Eye (tissue), 1 donor: ENCODE data around the gene TIE1.

ENCODE experiments used
- DNase-seq: peaks from one replicate; pipeline ENCODE4 v3.0.0-alpha.2; 2015

TIE1 gene

DNA sequence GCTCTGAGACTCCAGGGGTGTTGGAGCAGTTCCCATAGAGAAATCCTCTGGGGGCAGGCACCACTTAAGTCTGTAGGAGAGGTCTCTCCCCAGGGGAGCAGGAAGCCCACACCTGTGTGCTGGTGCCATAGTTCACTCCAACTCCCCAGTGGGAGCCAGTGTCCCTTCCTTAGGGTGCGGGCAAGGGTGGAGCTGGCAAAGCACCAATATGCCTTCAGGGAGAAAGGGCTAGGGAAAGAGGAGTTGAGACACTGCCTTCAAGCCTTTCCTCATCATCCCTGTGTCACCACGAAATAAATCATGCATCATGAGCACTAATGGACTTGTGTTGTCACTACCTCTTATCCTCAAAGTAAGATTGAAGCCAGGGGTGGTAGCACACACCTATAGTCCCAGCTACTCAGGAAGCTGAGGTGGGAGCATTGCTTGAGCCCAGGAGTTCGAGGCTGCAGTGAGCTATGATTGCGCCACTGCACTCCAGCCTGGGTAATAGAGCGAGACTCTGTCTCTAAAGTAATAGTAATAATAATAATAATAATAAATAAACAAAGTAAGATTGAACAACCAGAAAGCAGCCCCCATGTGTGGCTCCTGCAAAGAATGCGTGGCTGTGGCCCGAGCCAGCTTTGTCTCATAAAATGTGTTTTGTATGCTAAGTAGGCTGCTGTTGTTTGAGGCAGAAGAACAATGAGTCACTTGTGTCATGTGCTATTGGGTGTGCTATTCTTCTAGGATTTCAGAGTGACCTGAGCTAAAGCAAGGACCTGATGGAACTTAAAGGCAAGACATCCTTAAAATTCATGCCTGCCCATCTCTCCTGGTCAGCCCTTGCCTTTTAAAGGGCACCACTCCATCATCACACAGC, 6.7 kb upstream of the TIE1 start:
- DNase-seq: peak; percentile 54

DNA sequence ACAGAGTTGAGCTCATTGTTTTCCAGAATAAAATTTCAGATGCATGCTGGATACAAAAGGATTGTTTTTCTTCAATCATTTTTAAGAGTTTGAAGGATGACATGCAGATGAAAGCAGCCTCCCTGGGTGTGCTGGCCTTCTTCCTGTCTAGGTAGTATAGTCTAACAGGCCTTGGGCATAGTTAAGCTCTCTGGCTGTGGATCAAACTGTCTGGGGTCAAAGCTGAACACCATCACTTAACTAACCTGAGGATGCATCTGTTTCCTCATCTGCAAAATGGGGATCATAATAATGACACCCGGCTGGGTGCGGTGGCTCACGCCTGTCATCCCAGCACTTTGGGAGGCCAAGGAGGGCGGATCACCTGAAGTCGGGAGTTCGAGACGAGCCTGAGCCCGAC, 6.0 kb upstream of the TIE1 start:
- no peak for DNase-seq

DNA sequence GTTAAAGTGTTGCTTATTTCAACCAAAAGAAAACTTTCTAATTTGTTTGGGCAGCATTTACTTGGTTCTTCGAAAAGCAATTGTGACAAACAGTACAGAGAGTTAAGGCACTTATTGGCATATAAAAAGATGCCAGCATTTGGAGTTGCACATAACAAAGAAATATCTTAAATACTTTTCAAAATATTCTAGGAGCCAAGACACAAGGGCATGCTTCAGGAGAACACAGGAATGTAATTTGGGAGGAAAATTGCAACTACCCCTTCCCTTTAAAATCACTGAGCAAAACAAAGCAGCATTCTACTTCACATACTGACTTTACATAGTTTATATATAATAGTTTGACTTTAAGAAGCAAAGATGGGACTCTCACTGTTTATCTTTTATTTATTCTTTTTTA, 4.6 kb upstream of the TIE1 start:
- DNase-seq: no peak

DNA sequence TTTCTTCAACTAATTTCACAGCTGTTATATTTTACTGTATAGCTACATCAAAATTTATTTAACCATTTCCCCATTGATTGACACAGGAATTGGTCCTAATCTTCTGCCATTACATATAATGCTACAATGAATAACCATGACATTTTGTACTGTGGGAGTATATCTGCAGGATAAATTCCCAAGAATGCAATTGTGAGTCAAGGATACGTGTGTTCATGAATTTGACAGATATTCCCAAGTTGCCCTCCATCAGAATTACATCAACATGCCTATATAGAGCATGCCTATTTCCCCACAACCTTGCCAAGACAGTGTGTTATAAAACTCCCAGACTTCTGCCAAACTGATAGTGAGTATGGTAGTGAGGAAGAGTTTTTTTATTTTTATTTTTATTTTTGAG, 2.7 kb upstream of the TIE1 start:
- DNase-seq: no peak

DNA sequence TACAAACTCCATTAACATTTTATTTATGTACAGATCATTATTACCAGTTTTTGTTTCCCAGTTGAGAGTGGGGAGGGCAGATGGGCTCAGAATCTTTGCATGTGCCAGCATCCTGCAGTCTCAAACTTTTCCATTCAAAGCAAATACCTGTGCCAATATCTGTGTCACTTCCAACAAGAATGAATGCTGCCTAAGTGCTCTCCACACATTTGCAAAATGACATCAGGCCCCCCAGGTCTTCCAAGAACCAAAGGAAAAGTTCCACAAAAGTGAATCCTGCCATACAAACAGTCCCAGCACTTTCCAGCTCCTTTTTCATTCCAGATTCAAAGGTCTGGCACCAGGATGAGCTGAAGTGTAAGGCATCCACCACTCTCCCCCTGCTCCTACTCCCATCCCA, 1.7 kb upstream of the TIE1 start:
- no peak for DNase-seq

DNA sequence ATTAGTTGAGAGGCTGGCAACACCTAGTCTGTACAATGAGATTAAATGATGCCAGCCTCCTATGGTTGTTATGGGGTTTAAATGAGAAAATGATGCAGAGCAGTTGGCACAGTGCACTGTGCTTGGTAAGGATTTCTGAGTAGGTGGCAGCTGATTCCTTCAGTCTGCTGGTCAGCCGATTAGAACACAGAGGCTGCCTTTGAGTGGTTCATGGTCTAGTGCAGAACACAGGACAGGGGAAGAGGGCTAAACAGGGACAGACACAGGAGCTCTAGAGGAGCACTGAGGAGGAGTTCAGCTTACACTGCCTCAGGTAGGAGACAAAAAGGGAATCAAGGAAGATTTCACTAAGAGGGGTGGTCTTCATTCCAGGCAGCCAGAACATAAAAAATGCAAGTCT, 1.4 kb downstream of the TIE1 start:
- no peak for DNase-seq

DNA sequence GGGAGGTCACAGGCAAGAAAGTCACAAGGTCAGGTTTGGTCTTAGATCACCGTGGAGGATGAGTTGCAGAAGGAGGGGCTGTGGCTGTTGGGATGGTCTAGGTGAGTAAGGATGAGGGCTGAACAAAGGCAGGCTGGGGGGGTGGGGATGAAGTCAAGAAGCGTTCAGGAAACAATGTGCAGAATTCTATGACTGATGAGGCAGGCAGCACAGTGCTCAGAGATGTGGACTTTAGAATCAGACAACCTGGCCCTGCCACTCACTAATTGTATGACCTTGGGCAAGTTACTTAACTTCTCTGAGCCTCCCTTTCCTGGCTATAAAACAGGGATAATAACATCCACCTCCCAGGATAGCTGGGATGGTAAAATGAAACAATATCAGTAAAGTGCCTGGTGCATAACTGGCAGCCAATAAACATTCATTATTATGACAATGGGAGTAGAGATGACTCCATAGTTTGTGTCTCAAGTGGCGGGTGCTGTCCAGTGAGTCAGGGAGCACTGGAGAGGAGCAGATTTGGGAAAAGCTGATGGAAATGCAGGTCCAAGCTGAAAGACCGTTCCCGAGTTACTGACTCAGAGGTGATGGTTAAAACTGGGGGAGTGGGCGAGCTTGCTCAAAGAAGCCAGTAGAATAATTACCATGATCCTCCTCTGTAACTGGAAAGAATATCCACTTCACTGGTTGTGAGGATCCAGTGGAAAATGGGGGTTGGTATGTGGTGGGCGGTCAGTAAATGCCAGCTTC, 2.1 kb downstream of the TIE1 start:
- no peak for DNase-seq

DNA sequence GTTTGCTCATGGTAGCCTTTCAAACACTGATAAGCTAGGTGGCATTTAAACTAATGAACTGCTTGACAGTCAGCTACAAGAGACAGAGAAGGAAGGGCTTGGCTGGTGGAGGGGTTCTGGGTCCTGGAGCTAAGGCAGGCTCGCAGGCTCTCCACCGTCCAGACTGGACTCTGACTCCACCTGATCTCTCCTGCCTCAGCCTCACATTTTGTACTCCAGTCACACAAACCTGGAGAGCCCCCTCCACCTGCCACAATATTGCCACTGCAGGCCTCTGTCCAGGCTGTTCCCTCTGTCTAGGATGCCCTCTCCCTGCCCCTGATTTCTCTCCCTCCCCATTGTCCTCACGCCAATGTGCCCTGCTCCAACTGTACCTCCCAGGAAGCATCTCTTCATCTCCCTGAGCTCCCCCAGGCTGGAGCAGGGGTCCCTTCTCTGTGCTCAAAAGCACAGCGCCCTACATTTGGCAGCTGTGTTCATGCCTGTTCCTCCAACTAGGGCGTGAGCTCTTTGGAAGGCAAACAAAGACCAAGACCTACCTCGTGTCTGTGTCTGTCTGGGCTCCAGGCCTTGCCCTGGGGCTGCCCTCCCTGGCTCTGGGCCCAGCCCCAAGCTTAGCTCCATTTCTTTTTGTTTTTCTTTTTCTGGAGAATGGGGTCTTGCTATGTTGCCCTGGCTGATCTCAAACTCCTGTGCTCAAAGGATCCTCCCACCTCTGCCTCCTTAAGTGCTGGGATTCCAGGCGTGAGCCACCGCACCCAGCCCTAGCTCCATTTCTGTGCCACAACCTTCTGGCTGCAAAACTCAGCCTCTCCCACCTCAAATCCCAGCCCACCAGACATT, 2.9 kb downstream of the TIE1 start:
- no peak for DNase-seq

DNA sequence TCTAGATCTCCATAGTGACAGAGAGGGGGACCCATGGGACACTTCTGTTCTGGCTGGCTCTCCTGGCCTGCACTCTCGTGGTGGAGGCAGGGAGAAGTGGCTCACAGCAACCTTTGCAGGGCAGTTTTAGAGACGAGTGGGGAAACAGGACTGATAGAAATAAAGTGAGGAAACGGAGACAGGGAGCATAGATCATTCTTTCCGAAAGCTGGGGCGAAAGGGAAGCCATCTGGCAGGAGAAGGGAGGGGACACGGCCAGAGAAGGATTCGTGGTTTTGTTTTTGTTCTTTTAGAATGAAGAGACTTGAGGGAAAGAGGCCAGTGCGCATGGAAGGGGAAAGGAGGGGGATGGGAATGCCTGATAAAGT, 3.5 kb downstream of the TIE1 start:
- DNase-seq: peak; percentile 48

DNA sequence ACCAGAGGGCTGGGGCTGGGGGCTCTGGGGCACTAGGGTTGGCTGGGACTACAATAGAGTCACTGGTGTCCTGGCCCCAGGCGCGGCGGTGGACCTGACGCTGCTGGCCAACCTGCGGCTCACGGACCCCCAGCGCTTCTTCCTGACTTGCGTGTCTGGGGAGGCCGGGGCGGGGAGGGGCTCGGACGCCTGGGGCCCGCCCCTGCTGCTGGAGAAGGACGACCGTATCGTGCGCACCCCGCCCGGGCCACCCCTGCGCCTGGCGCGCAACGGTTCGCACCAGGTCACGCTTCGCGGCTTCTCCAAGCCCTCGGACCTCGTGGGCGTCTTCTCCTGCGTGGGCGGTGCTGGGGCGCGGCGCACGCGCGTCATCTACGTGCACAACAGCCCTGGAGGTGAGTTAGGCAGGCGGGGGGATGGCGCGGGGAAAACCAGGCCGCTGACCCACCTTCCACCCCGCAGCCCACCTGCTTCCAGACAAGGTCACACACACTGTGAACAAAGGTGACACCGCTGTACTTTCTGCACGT, 4.1 kb downstream of the TIE1 start:
- no peak for DNase-seq

DNA sequence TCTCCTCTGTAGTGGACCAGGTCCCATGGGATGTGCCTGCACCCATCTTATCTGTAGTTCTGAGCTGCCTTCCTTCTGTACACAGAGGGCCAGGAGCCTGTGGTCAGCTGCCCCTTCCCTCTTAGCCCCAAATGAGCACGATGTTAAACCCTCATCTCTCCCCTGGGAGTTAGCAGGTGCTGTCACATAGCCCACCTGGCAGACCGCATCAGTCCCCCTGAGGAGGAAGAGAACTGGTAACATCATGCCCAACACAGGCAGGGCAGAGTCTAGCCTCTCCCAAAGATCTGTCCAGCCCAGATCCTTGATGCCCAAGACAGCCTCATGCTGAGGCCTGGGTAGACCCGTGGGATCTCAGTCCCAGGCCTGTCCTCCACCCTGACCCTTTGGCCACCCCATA, 4.7 kb downstream of the TIE1 start:
- DNase-seq: no peak

DNA sequence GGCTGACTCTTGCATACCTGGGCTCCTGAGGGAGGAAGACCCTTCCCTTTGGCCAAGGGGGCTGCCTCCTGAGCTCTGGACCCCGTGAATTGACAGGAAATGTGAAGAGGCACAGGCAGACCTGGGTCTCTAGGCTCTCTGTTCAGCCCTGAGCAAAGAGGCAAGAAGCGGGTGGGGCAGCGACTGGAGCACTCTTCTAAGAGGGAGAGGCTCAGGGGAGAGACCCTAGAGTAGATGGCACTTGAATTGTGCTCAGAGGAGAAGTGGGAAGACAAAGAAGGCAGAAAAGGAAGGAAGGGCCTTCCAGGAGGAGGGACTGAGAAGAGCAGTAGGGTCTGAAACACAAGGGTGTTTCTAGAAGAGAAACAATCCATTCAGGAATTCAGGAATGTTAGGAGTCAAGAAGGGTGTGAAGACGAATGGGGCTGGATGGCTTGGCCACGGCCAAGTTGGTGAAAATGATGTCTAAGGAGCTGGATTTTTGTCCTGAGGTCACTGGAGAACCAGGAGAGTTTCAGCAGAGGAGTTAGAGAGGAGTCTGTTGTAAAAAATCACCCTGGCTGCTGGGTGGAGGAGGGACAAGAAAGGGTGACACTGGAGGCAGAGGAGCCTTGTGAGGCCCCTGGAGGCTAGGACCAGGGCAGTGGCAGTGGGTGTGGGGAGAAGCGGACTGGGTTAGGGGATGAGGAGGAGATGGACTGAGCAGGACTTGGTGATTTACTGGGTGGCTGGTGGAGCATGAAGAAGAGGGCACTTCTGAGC, 5.3 kb downstream of the TIE1 start:
- no peak for DNase-seq

DNA sequence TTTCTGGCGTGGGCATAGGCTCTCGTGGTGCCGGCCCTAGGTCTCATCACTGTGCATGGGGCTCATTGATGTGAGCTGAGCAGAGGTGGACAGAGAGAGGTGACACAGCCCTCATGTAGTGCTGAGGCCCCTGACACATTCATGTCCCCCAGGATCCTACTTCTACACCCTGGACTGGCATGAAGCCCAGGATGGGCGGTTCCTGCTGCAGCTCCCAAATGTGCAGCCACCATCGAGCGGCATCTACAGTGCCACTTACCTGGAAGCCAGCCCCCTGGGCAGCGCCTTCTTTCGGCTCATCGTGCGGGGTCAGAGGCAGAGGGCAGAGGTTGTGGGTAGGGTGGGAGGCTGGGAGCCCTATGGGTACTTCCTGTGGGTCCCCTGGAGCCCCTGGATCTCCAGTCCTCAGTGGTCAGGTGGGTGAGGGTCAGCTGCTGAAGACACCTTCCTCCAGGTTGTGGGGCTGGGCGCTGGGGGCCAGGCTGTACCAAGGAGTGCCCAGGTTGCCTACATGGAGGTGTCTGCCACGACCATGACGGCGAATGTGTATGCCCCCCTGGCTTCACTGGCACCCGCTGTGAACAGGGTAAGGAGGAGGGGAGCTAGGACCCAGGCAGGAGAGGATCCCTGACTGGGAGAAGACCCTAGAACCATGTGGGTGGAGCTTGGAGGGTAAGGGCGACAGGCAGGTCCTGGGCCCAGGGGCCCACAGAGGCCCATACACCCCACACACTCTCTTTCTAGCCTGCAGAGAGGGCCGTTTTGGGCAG, 6.1 kb downstream of the TIE1 start:
- no peak for DNase-seq

DNA sequence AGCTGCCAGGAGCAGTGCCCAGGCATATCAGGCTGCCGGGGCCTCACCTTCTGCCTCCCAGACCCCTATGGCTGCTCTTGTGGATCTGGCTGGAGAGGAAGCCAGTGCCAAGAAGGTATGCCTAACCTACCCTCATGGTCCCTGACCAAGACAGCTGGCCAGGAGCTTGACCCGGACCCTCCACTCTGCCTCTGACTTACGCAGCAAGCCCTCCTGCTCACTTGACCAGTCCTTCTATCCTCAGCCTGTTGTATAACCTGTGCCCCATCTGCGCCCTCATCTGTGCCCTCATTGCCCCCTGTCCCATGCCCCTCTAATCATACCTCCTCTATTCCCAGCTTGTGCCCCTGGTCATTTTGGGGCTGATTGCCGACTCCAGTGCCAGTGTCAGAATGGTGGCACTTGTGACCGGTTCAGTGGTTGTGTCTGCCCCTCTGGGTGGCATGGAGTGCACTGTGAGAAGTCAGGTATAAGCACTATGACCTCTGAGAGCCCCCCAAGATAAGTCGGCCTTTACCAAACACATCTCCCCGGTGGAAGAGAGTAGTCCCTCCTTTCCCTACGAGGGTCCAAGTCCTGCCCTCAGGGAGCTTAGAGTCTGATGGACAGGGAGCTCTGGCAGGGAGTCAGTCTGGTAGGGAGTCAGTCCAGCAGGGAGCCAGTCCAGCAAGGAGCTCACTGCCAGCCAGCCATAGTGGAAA, 6.8 kb downstream of the TIE1 start:
- no peak for DNase-seq

DNA sequence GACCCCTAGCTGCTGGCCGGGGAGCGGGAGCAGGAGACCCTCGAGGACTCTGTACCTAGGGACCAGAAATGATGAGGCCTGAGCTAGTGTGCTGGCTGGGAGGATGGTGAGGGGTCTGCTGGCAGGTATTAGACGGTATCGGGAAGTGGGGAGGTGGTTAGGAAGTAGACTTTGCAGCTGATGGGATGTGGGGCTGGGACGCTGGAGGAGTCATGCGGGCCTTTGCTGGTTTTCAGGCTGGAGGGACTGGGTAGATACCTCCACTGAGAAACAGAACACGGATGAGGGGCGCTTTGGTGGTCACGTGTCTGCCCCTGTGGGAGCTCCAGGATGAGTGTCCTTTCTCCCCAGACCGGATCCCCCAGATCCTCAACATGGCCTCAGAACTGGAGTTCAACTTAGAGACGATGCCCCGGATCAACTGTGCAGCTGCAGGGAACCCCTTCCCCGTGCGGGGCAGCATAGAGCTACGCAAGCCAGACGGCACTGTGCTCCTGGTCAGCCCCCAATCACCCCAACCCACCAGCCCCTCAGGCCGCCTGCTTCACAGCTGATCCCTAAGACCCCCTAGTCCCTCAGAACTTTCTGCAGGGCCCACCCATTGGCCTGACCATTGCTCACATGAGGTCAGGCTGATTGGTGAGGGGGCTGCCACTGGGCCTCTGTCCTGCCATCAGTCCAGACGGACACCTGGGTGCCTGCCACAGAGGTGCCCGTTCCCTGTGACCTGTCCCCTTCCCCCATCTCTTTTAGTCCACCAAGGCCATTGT, 8.0 kb downstream of the TIE1 start:
- DNase-seq: no peak

DNA sequence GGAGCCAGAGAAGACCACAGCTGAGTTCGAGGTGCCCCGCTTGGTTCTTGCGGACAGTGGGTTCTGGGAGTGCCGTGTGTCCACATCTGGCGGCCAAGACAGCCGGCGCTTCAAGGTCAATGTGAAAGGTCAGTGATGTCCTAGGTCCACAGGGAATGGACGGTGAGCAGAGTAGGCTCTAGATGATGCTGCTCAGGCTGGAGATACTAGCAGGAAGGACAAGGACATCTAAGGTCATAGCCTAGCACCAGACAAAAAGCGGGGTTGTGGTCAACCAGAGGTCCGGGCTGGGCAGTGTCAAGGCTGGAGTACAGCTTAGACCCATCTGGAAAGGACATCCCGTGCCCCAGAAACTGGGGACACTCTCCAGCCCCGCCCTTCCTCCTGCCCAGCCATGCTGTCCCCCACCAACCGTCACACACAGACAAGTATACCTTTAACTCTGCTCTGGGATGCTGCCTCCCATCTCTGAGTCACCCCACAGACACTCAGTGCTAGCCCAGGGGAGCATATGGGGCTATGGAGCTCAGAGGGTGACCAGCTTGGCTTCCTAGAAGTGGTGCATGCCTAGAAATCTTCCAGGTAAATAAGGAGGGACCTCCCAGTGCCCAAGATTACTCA, 8.7 kb downstream of the TIE1 start:
- DNase-seq: no peak

DNA sequence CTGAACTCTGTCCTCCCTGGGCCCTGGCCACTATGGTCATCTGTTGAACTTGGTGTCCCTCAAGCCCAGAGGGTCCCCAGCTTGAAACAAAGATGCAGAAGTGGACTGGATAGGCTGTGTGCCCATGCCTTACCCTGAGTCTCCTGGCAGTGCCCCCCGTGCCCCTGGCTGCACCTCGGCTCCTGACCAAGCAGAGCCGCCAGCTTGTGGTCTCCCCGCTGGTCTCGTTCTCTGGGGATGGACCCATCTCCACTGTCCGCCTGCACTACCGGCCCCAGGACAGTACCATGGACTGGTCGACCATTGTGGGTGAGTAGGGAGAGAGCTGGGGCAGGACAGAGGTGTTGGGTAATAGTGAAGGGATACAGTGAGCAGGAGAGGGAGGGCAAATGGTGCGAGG, 10.7 kb downstream of the TIE1 start:
- DNase-seq: no peak

DNA sequence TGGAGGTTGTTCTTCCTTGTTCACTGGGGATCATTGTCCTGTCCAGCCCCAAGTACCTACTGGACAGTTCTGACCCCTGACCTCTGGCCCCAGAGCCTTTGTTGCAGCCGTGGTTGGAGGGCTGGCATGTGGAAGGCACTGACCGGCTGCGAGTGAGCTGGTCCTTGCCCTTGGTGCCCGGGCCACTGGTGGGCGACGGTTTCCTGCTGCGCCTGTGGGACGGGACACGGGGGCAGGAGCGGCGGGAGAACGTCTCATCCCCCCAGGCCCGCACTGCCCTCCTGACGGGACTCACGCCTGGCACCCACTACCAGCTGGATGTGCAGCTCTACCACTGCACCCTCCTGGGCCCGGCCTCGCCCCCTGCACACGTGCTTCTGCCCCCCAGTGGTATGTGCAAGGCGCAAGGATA, 11.4 kb downstream of the TIE1 start:
- DNase-seq: no peak

DNA sequence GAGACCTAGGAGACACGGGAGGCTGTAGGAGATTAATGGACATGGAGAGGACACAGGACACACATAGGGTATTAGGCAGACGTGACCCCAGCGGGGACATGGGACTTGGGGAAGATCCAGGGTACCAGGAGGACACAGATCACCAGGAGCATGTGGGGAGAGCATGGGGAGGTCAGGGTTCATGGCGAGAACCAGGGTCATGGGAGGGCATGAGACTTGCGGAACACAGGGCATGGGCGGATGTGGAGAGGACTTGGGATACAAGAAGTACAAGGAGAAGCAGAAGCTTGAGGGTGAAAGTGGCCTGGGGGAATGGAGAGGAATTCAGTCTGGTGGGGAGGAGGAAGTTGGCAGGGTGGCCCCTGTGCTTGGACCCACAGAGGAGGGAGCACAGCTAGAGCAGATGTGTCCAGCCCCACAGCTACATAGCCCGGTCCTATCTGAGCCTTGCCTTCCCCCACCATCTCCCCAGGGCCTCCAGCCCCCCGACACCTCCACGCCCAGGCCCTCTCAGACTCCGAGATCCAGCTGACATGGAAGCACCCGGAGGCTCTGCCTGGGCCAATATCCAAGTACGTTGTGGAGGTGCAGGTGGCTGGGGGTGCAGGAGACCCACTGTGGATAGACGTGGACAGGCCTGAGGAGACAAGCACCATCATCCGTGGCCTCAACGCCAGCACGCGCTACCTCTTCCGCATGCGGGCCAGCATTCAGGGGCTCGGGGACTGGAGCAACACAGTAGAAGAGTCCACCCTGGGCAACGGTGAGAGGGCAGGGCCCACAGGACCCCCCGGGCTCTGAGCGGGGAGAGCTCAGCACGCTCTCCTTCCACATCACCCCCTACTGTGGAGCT, 12.1 kb downstream of the TIE1 start:
- DNase-seq: no peak
